ENCODE measurements around the gene FGFRL1. TPM values are rescaled to one million over a fixed set of nuclear protein-coding genes. Genes with fewer than 3 reads are reported as not detected.

FGFRL1 gene
- total and polyA plus RNA-seq, 2 experiments from 2014 or later: 28.1 to 34.0 TPM

- TF ChIP-seq, protein P1, sequence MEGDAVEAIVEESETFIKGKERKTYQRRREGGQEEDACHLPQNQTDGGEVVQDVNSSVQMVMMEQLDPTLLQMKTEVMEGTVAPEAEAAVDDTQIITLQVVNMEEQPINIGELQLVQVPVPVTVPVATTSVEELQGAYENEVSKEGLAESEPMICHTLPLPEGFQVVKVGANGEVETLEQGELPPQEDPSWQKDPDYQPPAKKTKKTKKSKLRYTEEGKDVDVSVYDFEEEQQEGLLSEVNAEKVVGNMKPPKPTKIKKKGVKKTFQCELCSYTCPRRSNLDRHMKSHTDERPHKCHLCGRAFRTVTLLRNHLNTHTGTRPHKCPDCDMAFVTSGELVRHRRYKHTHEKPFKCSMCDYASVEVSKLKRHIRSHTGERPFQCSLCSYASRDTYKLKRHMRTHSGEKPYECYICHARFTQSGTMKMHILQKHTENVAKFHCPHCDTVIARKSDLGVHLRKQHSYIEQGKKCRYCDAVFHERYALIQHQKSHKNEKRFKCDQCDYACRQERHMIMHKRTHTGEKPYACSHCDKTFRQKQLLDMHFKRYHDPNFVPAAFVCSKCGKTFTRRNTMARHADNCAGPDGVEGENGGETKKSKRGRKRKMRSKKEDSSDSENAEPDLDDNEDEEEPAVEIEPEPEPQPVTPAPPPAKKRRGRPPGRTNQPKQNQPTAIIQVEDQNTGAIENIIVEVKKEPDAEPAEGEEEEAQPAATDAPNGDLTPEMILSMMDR (IDR thresholded peaks at IDR 0.05; ENCODE audit: poor library complexity): no peak
- no peak for TF ChIP-seq EZH2 (IDR thresholded peaks at IDR 0.05; ENCODE audit: borderline replicate concordance)
- TF ChIP-seq EZH2phosphoT487 (IDR thresholded peaks at IDR 0.05; ENCODE audit: low read depth, severe bottlenecking, unreplicated experiment): no peak
- H3K9me2 ChIP-seq (replicated peaks; ENCODE audit: insufficient read depth): no peaks in the 10 kb centered on the region
- DNase-seq (ENCODE audit: low spot score): no peak
- H3K4me1 ChIP-seq (ENCODE audit: insufficient read depth): peaks cover 20% of the 10 kb centered on the region
- H2AFZ ChIP-seq: no peak overlapping the region
- no peaks in the 10 kb centered on the region for H3K27me3 ChIP-seq
- H3K9me3 ChIP-seq (ENCODE audit: low read depth): no peaks in the 10 kb centered on the region
- H3K27ac ChIP-seq: no peak overlapping the region
- no peaks in the 10 kb centered on the region for H3K36me3 ChIP-seq (replicated peaks; ENCODE audit: insufficient read depth, low read depth)
- H3K4me2 ChIP-seq: no peak overlapping the region
- 94% methylated on average over 6 of the region's 8 CpGs for WGBS (ENCODE audit: low lambda C conversion rate, missing lambda C conversion rate)
- H4K20me1 ChIP-seq (ENCODE audit: insufficient read depth, poor library complexity, severe bottlenecking): no peaks in the 10 kb centered on the region
- peaks cover 12% of the 10 kb centered on the region for H3K79me2 ChIP-seq
- no peak overlapping the region for H3K4me3 ChIP-seq
Observed at GRCh38 chr4:1015179-1015578, 3.8 kb downstream of the FGFRL1 start.

DNA sequence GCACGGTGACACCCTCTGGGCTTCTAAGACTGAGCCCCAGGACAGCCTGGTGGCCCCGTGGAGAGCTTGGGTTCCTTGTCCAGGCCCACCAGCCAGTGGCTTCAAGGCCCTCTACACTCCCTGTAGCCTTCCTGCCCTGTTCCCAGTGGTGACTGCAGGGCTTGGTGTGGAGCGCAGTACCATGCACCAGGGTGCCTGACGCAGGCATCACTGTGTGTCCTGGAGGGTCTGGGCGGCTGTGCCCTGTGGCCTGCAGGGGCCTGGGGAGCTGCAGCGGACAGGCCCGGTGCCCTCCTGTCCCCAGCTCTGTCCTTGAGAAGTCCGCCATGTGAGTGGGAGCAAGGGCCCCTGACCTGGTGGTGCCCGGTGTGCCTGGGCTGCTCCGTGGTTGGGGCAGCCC lies 4.3 kb downstream of the FGFRL1 start:
- no peaks in the 10 kb centered on the region for H4K20me1 ChIP-seq (ENCODE audit: insufficient read depth, poor library complexity, severe bottlenecking)
- H3K27ac ChIP-seq: no peak overlapping the region
- DNase-seq (ENCODE audit: low spot score): no peak
- peaks cover 16% of the 10 kb centered on the region for H3K4me1 ChIP-seq (ENCODE audit: insufficient read depth)
- no peak overlapping the region for H3K4me3 ChIP-seq
- H3K9me2 ChIP-seq (replicated peaks; ENCODE audit: insufficient read depth): no peaks in the 10 kb centered on the region
- peaks cover 12% of the 10 kb centered on the region for H3K79me2 ChIP-seq
- no peaks in the 10 kb centered on the region for H3K9me3 ChIP-seq (ENCODE audit: low read depth)
- no peaks in the 10 kb centered on the region for H3K27me3 ChIP-seq
- no peak overlapping the region for H3K4me2 ChIP-seq
- no peaks in the 10 kb centered on the region for H3K36me3 ChIP-seq (replicated peaks; ENCODE audit: insufficient read depth, low read depth)
- H2AFZ ChIP-seq: no peak overlapping the region
- TF ChIP-seq EZH2 (IDR thresholded peaks at IDR 0.05; ENCODE audit: borderline replicate concordance) (no peak), EZH2phosphoT487 (IDR thresholded peaks at IDR 0.05; ENCODE audit: low read depth, severe bottlenecking, unreplicated experiment) (no peak)
- TF ChIP-seq, protein P1 (IDR thresholded peaks at IDR 0.05; ENCODE audit: poor library complexity): no peak
- WGBS (ENCODE audit: low lambda C conversion rate, missing lambda C conversion rate): 94% methylated on average over 10 of the region's 10 CpGs

DNA sequence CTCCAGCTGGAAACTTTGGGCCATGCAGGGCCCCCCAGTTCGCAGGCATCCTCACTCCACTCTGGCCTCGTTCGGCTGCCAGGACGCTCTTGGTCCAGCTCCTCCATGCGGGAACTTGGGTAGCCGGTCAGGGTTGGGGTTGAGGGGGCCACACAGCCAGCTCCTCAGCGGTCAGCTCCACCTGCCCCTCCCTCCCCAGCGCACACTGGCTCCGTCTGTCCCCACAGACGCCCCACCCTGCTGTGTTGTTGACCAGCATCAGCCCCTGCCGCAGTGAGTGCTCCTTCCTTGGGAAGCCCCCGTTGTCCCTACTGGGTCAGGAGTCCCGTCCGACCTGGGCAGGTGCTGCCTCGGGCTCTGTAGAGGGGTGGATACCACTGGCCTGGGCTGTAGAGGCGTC lies 5.8 kb downstream of the FGFRL1 start:
- H4K20me1 ChIP-seq (ENCODE audit: insufficient read depth, poor library complexity, severe bottlenecking): no peaks in the 10 kb centered on the region

More for the DNA sequence above, 5.8 kb downstream of the FGFRL1 start:
- no peaks in the 10 kb centered on the region for H3K9me3 ChIP-seq (ENCODE audit: low read depth)
- TF ChIP-seq EZH2phosphoT487 (IDR thresholded peaks at IDR 0.05; ENCODE audit: low read depth, severe bottlenecking, unreplicated experiment) (no peak), EZH2 (IDR thresholded peaks at IDR 0.05; ENCODE audit: borderline replicate concordance) (no peak)
- TF ChIP-seq, protein P1 (IDR thresholded peaks at IDR 0.05; ENCODE audit: poor library complexity): no peak
- no peak for DNase-seq (ENCODE audit: low spot score)
- H3K9me2 ChIP-seq (replicated peaks; ENCODE audit: insufficient read depth): no peaks in the 10 kb centered on the region
- 89% methylated on average over 11 of the region's 16 CpGs for WGBS (ENCODE audit: low lambda C conversion rate, missing lambda C conversion rate)
- no peak overlapping the region for H3K4me3 ChIP-seq
- no peak overlapping the region for H3K4me2 ChIP-seq
- no peak overlapping the region for H2AFZ ChIP-seq
- no peaks in the 10 kb centered on the region for H3K27me3 ChIP-seq
- no peaks in the 10 kb centered on the region for H3K36me3 ChIP-seq (replicated peaks; ENCODE audit: insufficient read depth, low read depth)
- H3K79me2 ChIP-seq: peaks cover 12% of the 10 kb centered on the region
- H3K4me1 ChIP-seq (ENCODE audit: insufficient read depth): peaks cover 13% of the 10 kb centered on the region
- H3K27ac ChIP-seq: no peak overlapping the region
